ENCODE results near the gene DR1.

GRCh38 chr1:93317943-93318342, 27.8 kb upstream of the DR1 start:
- TF ChIP-seq CTCF (IDR thresholded peaks at IDR 0.05 in 4 of 5, conservative IDR thresholded peaks at IDR 0.05 in 1 of 5), result no peak
- TF ChIP-seq POLR2A (IDR thresholded peaks at IDR 0.05), result no peak

Measured in gastrocnemius medialis (tissue), 4 donors.